WI38 (cell line): ENCODE data around the gene B3GNT5.

Source experiments
- H3K4me3 ChIP-seq: 2 replicates; pipeline ENCODE4 v1.5.1; 2011; ENCODE audit warnings: low read depth, mild to moderate bottlenecking, control low read depth, low read length
- TF ChIP-seq, protein P1 (sequence below): IDR thresholded peaks from 2 replicates; pipeline ENCODE4 v1.5.1; 2012; ENCODE audit warnings: low read depth, mild to moderate bottlenecking, control low read depth, low read length

Gene B3GNT5, protein sequence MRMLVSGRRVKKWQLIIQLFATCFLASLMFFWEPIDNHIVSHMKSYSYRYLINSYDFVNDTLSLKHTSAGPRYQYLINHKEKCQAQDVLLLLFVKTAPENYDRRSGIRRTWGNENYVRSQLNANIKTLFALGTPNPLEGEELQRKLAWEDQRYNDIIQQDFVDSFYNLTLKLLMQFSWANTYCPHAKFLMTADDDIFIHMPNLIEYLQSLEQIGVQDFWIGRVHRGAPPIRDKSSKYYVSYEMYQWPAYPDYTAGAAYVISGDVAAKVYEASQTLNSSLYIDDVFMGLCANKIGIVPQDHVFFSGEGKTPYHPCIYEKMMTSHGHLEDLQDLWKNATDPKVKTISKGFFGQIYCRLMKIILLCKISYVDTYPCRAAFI

DNA sequence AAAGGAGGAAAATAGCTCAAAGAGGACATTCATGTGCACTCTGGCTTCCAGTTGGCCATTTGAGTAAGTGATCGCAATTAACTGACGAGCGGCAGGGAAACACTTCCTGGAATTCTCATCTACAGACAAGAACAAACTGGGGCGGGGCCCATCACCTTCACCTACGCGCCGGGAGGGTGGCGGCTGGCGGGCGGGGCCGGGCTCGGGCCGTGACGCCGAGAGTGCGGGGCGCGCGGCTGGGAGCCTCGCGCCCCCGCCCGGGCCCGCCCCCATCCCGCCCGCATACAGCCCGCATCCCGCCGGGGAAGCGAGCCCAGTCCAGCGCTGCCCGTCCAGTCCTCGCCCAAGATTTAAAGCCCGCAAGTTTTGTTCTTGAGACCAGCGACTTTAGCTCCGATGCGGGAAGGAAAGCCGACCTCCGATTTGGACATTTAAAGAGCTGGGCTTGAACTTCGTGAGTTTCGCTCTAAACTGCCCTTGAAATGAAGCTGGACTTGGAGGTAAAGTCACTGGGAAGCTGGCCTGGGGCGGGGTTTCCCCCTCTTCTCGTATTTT is at the start of gene B3GNT5:
B3GNT5 (plus strand) TSS at position 281 of the 555 bp plus-strand sequence. CDS start 16,546 bp downstream, outside the sequence.
- TF ChIP-seq, protein P1, sequence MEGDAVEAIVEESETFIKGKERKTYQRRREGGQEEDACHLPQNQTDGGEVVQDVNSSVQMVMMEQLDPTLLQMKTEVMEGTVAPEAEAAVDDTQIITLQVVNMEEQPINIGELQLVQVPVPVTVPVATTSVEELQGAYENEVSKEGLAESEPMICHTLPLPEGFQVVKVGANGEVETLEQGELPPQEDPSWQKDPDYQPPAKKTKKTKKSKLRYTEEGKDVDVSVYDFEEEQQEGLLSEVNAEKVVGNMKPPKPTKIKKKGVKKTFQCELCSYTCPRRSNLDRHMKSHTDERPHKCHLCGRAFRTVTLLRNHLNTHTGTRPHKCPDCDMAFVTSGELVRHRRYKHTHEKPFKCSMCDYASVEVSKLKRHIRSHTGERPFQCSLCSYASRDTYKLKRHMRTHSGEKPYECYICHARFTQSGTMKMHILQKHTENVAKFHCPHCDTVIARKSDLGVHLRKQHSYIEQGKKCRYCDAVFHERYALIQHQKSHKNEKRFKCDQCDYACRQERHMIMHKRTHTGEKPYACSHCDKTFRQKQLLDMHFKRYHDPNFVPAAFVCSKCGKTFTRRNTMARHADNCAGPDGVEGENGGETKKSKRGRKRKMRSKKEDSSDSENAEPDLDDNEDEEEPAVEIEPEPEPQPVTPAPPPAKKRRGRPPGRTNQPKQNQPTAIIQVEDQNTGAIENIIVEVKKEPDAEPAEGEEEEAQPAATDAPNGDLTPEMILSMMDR = no peak
- H3K4me3 ChIP-seq = peak within 1 kb of the TSS; percentile 59

DNA sequence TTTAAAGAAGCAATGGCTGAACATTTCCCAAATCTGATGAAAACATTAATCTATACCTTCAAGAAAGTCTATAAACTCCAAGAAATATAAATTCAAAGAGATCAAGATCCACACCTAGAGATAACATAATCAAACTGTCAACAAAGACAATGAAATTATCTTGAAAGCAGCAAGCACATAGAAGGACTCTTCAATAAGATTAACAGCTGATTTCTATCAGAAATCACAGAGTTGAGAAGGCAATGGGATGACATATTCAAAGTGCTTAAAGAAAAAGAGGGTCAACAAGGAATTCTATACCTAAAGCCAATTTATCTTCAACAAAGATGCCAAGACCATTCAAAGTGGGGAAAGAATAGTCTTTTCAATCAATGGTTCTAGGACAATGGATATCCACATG is 49.4 kb upstream of the B3GNT5 start:
- H3K4me3 ChIP-seq = no peak overlapping the region
- TF ChIP-seq, protein P1 = no peak

DNA sequence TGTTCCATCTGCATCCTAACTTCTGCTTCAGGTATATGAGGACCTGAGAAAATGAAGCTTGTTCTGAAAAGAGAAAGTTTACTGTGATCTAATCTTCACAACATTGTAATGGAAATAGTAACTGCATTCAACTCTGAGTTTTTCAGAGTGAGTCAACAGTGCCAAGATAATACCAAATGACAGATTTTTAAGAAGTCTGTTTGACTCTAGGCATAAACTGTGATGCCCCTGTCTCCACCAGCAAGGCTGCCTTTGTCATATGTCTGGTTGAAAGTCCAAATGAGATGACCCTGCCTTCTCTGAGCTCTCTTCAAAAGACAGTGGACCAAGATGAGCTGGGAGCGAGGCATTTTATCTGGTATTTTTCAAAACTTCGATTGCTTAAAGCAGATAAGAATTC is 44.8 kb upstream of the B3GNT5 start:
- TF ChIP-seq, protein P1 = no peak
- H3K4me3 ChIP-seq = no peak overlapping the region

DNA sequence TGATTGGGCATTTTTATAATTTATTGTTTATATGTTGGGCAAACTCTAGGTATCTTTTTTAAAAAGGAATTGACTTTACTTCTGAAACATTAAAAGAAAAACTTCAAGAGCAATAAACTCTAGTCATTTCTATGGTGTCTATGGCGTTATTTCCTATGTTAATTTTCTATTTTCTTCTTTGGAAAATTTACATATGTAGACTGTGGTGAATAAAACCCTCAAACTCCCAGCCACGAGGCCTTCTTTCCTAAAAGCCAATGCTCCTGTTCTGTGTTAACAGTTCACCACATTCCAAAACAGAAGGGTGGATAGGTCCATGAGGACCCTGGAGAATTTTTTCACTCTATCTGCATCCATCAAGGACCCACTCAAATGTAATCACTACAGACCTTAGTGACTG is 44.3 kb upstream of the B3GNT5 start:
- H3K4me3 ChIP-seq = no peak overlapping the region
- TF ChIP-seq, protein P1 = no peak

DNA sequence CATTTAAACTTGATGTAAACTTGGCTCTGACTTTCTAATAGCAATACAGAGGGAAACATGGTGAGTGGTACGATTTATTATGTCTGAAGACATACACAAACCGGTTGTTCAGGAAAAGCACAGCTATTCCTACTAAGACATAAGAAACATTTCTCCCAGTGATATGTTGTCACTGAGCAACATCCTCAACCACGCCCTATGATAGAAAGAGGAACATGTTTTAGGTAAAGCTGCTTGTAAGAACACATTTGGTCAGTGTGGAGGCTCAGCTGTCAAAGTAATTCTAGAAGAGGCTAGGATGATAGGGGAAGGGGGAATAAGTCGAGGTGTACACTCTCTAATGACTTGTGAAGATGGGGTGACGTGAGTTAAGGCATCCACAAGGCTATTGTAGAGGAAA is 42.7 kb upstream of the B3GNT5 start:
- H3K4me3 ChIP-seq = no peak overlapping the region
- TF ChIP-seq, protein P1 = no peak

DNA sequence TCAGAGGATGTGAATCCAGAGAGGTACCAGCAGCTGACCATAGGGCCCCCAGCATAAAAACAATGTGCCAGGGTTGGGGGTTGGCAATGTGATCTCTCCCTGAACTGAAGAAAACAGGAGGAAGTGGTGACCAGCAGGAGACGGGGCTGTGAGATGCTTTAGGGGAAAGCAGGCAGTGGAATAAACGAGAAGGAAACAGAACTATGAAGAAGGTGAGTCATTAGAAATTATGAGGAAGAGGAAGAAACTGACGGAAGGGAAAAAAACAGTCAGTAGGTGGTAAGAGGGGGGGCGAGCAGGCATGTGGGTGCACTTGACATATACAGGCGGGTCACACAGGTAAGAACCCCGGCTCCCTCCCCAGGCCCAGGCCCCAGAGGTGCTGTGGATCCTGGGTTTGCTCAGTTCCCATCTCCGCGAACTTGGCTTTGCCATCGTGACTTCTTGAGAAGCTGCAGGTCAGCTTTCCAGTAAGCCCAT is 42.2 kb upstream of the B3GNT5 start:
- no peak overlapping the region for H3K4me3 ChIP-seq
- TF ChIP-seq, protein P1 = no peak

DNA sequence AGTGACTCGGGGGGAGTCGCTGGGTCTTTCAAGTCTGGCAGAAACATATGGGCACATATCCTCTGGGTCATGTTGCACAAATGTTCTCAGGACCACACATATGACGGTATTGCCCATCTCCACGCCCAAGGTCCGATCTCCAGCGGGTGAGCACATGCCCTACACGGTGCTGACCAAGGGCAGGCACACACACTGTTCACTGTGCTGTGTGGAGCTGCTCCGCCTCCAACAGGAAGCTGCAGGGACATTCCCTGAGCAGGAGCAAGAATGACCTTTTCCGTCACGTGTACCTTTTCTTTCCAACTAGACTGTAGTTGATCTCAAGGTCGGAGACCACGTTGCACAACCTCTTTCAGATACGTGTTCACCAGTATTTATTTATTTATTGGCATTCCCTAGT is 41.7 kb upstream of the B3GNT5 start:
- TF ChIP-seq, protein P1 = no peak
- H3K4me3 ChIP-seq = no peak overlapping the region
